ENCODE measurements around the gene LRP3. TPM values are rescaled to one million over a fixed set of nuclear protein-coding genes. Genes with fewer than 3 reads are reported as not detected.

The LRP3 gene
- total RNA-seq, 1 donor from 2014 or later, result 13.3 TPM

GRCh38 chr19:33177417-33177979 lies 16.6 kb upstream of the LRP3 start:
- Histone ChIP-seq H3K79me2 (ENCODE audit: insufficient read depth, low read length) (peaks cover 15% of the 10 kb centered on the region), H3K9ac (ENCODE audit: low read length) (peak overlapping the region; percentile 54), H3K4me3 (ENCODE audit: insufficient read depth, low read depth, low read length) (peak overlapping the region; percentile 48), H3K27me3 (ENCODE audit: insufficient read depth, low read length) (no peaks in the 10 kb centered on the region), H4K20me1 (ENCODE audit: insufficient read depth, low read length) (peaks cover 8% of the 10 kb centered on the region), H3K36me3 (ENCODE audit: insufficient read depth, low read length) (no peaks in the 10 kb centered on the region), H3K4me1 (ENCODE audit: insufficient read depth, low read length) (peaks cover 13% of the 10 kb centered on the region), H3K4me2 (ENCODE audit: low read length) (peak overlapping the region; percentile 88), H2AFZ (ENCODE audit: low read depth, low read length) (peak overlapping the region; percentile 41), H3K27ac (ENCODE audit: low read depth, low read length) (peak overlapping the region; percentile 25), H3K9me3 (ENCODE audit: insufficient read depth, low read depth, low read length) (no peaks in the 10 kb centered on the region)
- peaks cover 5% of the 10 kb centered on the region for H3K4me1 Mint-ChIP-seq (ENCODE audit: low read depth, unreplicated experiment)
- DNase-seq (ENCODE audit: low read depth), result no peak
- peaks cover 13% of the 10 kb centered on the region for H3K27me3 Mint-ChIP-seq (ENCODE audit: low read depth, unreplicated experiment)
- H3K27ac Mint-ChIP-seq (ENCODE audit: unreplicated experiment), result no peak overlapping the region
- TF ChIP-seq CTCF (IDR thresholded peaks at IDR 0.05; ENCODE audit: insufficient read depth, low read depth, low read length) (no peak), EZH2 (IDR thresholded peaks at IDR 0.05; ENCODE audit: insufficient read depth, low read length) (no peak)
- peak overlapping the region; percentile 67 for H3K4me3 Mint-ChIP-seq (ENCODE audit: unreplicated experiment)
- no peaks in the 10 kb centered on the region for H3K36me3 Mint-ChIP-seq (ENCODE audit: low read depth, unreplicated experiment)
- no peak for FAIRE-seq
- H3K9me3 Mint-ChIP-seq (ENCODE audit: unreplicated experiment), result no peaks in the 10 kb centered on the region

DNA sequence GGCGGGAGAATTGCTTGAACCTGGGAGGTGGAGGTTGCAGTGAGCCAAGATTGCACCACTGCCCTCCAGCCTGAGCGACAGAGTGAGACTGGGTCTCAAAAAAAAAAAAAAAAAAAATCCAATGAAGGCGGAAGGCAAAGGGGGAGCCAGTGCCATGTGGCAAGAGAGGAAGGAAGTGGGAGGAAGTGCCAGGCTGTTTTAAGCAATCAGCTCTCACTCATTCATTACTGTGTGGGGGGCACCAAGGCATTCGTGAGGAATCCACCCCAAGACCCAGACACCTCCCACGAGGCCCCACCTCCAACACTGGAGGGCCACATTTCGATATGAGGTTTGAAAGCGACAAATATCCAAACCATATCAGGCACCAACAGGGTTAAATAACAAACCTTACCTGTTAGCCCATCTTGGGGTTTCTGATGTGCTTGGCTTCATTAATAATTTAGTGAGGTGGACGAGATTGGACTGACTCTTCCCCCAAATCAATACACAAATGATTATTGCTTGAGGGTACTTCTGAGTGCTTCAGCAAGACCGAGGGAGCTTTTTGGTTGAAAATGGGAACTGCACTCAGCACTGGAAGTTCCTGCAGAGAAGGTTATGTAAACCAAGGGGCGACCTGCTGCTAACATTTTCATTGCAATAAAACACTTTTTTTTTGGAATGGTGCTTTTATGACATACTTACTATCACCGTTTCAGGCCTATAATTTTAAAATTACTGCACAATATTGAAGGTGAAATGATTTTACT lies 7.5 kb upstream of the LRP3 start:
- H3K9me3 Mint-ChIP-seq (ENCODE audit: unreplicated experiment), result peaks cover 4% of the 10 kb centered on the region
- no peaks in the 10 kb centered on the region for H3K4me1 Mint-ChIP-seq (ENCODE audit: low read depth, unreplicated experiment)
- TF ChIP-seq EZH2 (IDR thresholded peaks at IDR 0.05; ENCODE audit: insufficient read depth, low read length) (no peak), CTCF (IDR thresholded peaks at IDR 0.05; ENCODE audit: insufficient read depth, low read depth, low read length) (no peak)
- H3K4me3 Mint-ChIP-seq (ENCODE audit: unreplicated experiment), result no peak overlapping the region
- no peak overlapping the region for H3K4me2 ChIP-seq (ENCODE audit: low read length)
- no peaks in the 10 kb centered on the region for H3K4me1 ChIP-seq (ENCODE audit: insufficient read depth, low read length)
- H3K9me3 ChIP-seq (ENCODE audit: insufficient read depth, low read depth, low read length), result no peaks in the 10 kb centered on the region
- no peaks in the 10 kb centered on the region for H4K20me1 ChIP-seq (ENCODE audit: insufficient read depth, low read length)
- H3K4me3 ChIP-seq (ENCODE audit: insufficient read depth, low read depth, low read length), result no peak overlapping the region
- no peak for DNase-seq (ENCODE audit: low read depth)
- no peaks in the 10 kb centered on the region for H3K36me3 ChIP-seq (ENCODE audit: insufficient read depth, low read length)
- H3K27ac ChIP-seq (ENCODE audit: low read depth, low read length), result no peak overlapping the region
- no peaks in the 10 kb centered on the region for H3K27me3 ChIP-seq (ENCODE audit: insufficient read depth, low read length)
- no peaks in the 10 kb centered on the region for H3K79me2 ChIP-seq (ENCODE audit: insufficient read depth, low read length)
- FAIRE-seq, result no peak
- H3K27ac Mint-ChIP-seq (ENCODE audit: unreplicated experiment), result no peak overlapping the region
- peaks cover 34% of the 10 kb centered on the region for H3K27me3 Mint-ChIP-seq (ENCODE audit: low read depth, unreplicated experiment)
- H3K36me3 Mint-ChIP-seq (ENCODE audit: low read depth, unreplicated experiment), result peaks cover 3% of the 10 kb centered on the region
- no peak overlapping the region for H2AFZ ChIP-seq (ENCODE audit: low read depth, low read length)
- H3K9ac ChIP-seq (ENCODE audit: low read length), result no peak overlapping the region

DNA sequence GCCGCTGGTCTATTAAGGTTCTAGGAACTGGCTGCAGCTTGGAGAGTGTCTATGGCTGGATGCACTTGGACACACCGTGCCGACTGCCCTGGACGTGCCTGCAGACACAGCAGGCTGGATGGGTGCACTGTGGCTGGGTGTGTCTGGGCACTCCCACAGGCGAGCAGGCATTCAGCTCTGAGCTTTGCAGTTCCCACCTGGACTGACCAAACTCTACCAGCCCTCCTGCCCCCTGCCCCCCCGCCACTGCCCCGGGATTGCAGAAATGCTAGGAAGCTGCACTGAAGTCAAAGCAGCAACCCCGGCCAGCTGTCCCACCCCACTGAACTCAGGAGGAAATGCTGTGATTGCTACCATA lies 7.0 kb upstream of the LRP3 start:
- no peak for FAIRE-seq
- no peak overlapping the region for H3K4me2 ChIP-seq (ENCODE audit: low read length)
- no peak overlapping the region for H3K4me3 Mint-ChIP-seq (ENCODE audit: unreplicated experiment)

More for the DNA sequence above, 7.0 kb upstream of the LRP3 start:
- Histone ChIP-seq H2AFZ (ENCODE audit: low read depth, low read length) (no peak overlapping the region), H3K79me2 (ENCODE audit: insufficient read depth, low read length) (no peaks in the 10 kb centered on the region), H4K20me1 (ENCODE audit: insufficient read depth, low read length) (no peaks in the 10 kb centered on the region), H3K9ac (ENCODE audit: low read length) (no peak overlapping the region), H3K4me1 (ENCODE audit: insufficient read depth, low read length) (no peaks in the 10 kb centered on the region), H3K27me3 (ENCODE audit: insufficient read depth, low read length) (no peaks in the 10 kb centered on the region), H3K9me3 (ENCODE audit: insufficient read depth, low read depth, low read length) (no peaks in the 10 kb centered on the region), H3K4me3 (ENCODE audit: insufficient read depth, low read depth, low read length) (no peak overlapping the region), H3K36me3 (ENCODE audit: insufficient read depth, low read length) (no peaks in the 10 kb centered on the region), H3K27ac (ENCODE audit: low read depth, low read length) (no peak overlapping the region)
- H3K27me3 Mint-ChIP-seq (ENCODE audit: low read depth, unreplicated experiment), result peaks cover 36% of the 10 kb centered on the region
- peaks cover 4% of the 10 kb centered on the region for H3K9me3 Mint-ChIP-seq (ENCODE audit: unreplicated experiment)
- no peak overlapping the region for H3K27ac Mint-ChIP-seq (ENCODE audit: unreplicated experiment)
- no peak for DNase-seq (ENCODE audit: low read depth)
- no peak for TF ChIP-seq EZH2 (IDR thresholded peaks at IDR 0.05; ENCODE audit: insufficient read depth, low read length)
- no peak for TF ChIP-seq CTCF (IDR thresholded peaks at IDR 0.05; ENCODE audit: insufficient read depth, low read depth, low read length)
- H3K4me1 Mint-ChIP-seq (ENCODE audit: low read depth, unreplicated experiment), result no peaks in the 10 kb centered on the region
- peaks cover 3% of the 10 kb centered on the region for H3K36me3 Mint-ChIP-seq (ENCODE audit: low read depth, unreplicated experiment)

All from astrocyte (in vitro differentiated cells and primary cell).